ENCODE data around the gene LTF. TPM values are rescaled to one million over a fixed set of nuclear protein-coding genes. Genes with fewer than 3 reads are reported as not detected.
"Not testable (repeated sequence)": the region's sequence is repeated elsewhere in the genome, so short reads cannot be mapped to it uniquely, and the experiment has no call there.

The LTF gene
- total and polyA plus RNA-seq, 4 experiments from 2014 or later: not detected

DNA sequence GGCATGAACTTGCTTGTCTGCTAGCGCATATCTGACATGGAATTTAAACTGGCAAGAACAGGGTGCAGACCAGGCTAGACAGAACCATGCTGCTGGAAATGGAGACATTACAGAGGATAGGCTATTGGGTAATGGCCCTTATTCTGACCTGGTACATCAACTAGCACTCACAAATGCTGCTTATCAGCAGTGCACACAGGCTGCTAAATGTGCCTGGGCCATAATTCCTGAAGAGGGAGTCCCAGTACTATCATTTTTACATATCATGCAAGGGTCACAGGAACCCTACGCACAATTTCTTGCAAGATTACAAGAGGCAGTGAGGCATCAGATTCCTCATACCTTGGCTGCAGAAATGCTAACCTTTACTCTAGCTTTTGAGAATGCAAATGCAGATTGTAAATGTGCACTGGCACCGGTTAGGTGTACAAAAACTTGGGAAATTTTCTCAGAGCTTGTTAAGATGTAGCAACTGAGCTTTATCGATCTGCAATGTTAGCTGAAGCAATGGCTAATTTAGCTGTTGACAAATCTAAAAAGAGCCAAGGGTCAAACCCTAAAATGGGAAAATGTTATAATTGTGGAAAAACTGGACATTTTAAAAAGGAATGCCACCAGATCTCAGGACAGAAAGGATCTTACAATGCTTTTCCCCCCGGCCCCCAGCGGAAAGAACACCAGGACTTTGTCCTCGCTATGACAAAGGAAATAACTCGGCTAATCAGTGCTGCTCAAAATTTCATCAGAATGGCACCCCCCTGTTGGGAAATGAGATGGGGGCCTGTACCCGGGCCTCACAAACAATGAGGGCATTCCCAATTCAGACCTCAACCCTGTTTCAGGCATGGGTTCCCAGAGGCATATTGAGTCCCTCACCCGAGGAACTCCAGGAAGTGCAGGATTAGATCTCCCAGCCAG lies 36.5 kb downstream of the LTF start:
- Mint-ChIP-seq H3K4me1 (peaks cover 5 to 14% (median 6%) of the 10 kb centered on the region in 4 donors), H3K36me3 (peaks cover 0 to 2% of the 10 kb centered on the region in 2 donors), H3K27me3 (peaks cover 0 to 2% of the 10 kb centered on the region in 2 donors), H3K4me3 (no peak overlapping the region), H3K27ac (no peak overlapping the region), H3K9me3 (peaks cover 0 to 27% (median 13%) of the 10 kb centered on the region in 8 donors)
- H3K27me3 ChIP-seq (ENCODE audit: insufficient read depth, low read length): no peaks in the 10 kb centered on the region
- CTCF ChIA-PET (ENCODE audit: partially characterized antibody): no interaction called here
- no peaks in the 10 kb centered on the region for H3K9me3 ChIP-seq (ENCODE audit: control insufficient read depth in 1 of 2, low read length in 2 of 2)
- no peak for DNase-seq
- intact Hi-C loops (cut with micrococcal nuclease): no loop called here
- no peaks in the 10 kb centered on the region for H3K36me3 ChIP-seq (ENCODE audit: insufficient read depth, low read length)
- H3K4me1 ChIP-seq (ENCODE audit: insufficient read depth, low read length): peaks cover 4% of the 10 kb centered on the region
- H3K27ac ChIP-seq (ENCODE audit: low read depth, low read length): no peak overlapping the region
- POLR2A ChIA-PET (ENCODE audit: partially characterized antibody): no interaction called here
- no peak overlapping the region for H3K4me3 ChIP-seq (ENCODE audit: low read length in 2 of 2)

GRCh38 chr3:46427404-46427803 lies 37.3 kb downstream of the LTF start:
- H3K36me3 ChIP-seq (ENCODE audit: insufficient read depth, low read length); H3K4me1 ChIP-seq (ENCODE audit: insufficient read depth, low read length); H3K27ac ChIP-seq (ENCODE audit: low read depth, low read length); H3K27me3 ChIP-seq (ENCODE audit: insufficient read depth, low read length); H3K27ac Mint-ChIP-seq; intact Hi-C loops (cut with micrococcal nuclease); H3K9me3 ChIP-seq (ENCODE audit: control insufficient read depth in 1 of 2, low read length in 2 of 2); H3K27me3 Mint-ChIP-seq; H3K4me3 ChIP-seq (ENCODE audit: low read length in 2 of 2); CTCF ChIA-PET (ENCODE audit: partially characterized antibody); H3K4me3 Mint-ChIP-seq; DNase-seq; H3K36me3 Mint-ChIP-seq; POLR2A ChIA-PET (ENCODE audit: partially characterized antibody): not testable (repeated sequence)
- Mint-ChIP-seq H3K4me1 (peaks cover 5 to 14% (median 6%) of the 10 kb centered on the region in 4 donors), H3K9me3 (peaks cover 0 to 20% (median 9%) of the 10 kb centered on the region in 8 donors)

DNA sequence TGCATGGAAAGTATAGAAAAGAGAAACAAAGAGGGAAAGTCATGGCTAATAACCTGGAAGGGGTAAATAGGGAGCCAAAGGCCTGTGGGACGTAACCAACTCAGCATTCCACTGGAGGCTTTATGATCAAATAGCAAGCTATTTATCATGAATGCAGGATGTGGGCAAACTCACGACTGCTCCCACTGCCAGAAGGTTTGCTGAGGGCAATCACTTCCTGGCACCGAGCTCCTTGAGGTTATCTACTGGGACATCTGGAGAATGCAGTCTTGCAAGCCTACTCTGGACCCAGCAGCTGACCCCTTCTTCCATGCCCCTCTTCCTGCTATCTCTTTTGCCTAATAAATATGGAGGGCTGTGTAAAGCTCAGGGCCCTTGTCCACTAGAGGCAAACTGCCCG lies 38.2 kb downstream of the LTF start:
- H3K27me3 ChIP-seq (ENCODE audit: insufficient read depth, low read length); intact Hi-C loops (cut with micrococcal nuclease); H3K4me3 ChIP-seq (ENCODE audit: low read length in 2 of 2); H3K9me3 ChIP-seq (ENCODE audit: control insufficient read depth in 1 of 2, low read length in 2 of 2); H3K27ac ChIP-seq (ENCODE audit: low read depth, low read length); H3K4me3 Mint-ChIP-seq; H3K36me3 Mint-ChIP-seq; H3K27me3 Mint-ChIP-seq; H3K4me1 ChIP-seq (ENCODE audit: insufficient read depth, low read length); DNase-seq; H3K36me3 ChIP-seq (ENCODE audit: insufficient read depth, low read length); POLR2A ChIA-PET (ENCODE audit: partially characterized antibody): not testable (repeated sequence)
- Mint-ChIP-seq H3K27ac (peak overlapping the region in 1 of 7 donors; percentile 31), H3K4me1 (peaks cover 5 to 14% (median 6%) of the 10 kb centered on the region in 4 donors), H3K9me3 (peaks cover 0 to 11% (median 4%) of the 10 kb centered on the region in 8 donors)
- CTCF ChIA-PET (ENCODE audit: partially characterized antibody): interaction anchor here (1.5 kb wide), 1 partner anchor 12 kb away, joined by 3 read pairs; no protein-coding TSS in a partner anchor

DNA sequence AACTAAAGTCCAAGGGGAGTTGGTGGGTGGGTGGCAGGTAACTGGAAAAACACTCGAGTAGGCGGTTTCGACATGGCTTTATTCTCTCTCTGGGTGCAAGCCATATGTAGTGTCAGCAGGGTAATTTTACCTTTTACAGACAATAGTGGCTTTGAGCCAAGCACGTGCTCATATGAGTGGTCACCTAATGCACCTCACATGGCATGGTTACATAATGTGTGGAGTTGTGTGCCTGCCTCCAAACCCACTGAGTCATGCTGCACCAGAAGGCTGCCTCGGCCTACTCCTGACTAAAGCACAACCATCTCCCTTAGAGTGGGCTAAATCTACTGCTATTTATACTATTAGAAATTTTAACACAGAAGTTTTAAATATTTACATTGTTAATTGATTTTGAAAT lies 41.1 kb downstream of the LTF start:
- ChIA-PET POLR2A (ENCODE audit: partially characterized antibody) (no interaction called here), CTCF (ENCODE audit: partially characterized antibody) (interaction anchor here (0.8 to 1.8 kb wide), 2 partner anchors 27 to 119 kb away, joined by 3 to 6 read pairs; no protein-coding TSS in a partner anchor)
- Mint-ChIP-seq H3K27ac (no peak overlapping the region), H3K4me3 (no peak overlapping the region), H3K36me3 (no peaks in the 10 kb centered on the region), H3K27me3 (no peaks in the 10 kb centered on the region), H3K4me1 (peaks cover 5 to 14% (median 6%) of the 10 kb centered on the region in 4 donors), H3K9me3 (no peaks in the 10 kb centered on the region)
- no peaks in the 10 kb centered on the region for H3K4me1 ChIP-seq (ENCODE audit: insufficient read depth, low read length)
- no peaks in the 10 kb centered on the region for H3K27me3 ChIP-seq (ENCODE audit: insufficient read depth, low read length)
- no peaks in the 10 kb centered on the region for H3K36me3 ChIP-seq (ENCODE audit: insufficient read depth, low read length)
- H3K27ac ChIP-seq (ENCODE audit: low read depth, low read length): no peak overlapping the region
- no peak overlapping the region for H3K4me3 ChIP-seq (ENCODE audit: low read length in 2 of 2)
- no peaks in the 10 kb centered on the region for H3K9me3 ChIP-seq (ENCODE audit: control insufficient read depth in 1 of 2, low read length in 2 of 2)
- DNase-seq: no peak
- intact Hi-C loops (cut with micrococcal nuclease): no loop called here

DNA sequence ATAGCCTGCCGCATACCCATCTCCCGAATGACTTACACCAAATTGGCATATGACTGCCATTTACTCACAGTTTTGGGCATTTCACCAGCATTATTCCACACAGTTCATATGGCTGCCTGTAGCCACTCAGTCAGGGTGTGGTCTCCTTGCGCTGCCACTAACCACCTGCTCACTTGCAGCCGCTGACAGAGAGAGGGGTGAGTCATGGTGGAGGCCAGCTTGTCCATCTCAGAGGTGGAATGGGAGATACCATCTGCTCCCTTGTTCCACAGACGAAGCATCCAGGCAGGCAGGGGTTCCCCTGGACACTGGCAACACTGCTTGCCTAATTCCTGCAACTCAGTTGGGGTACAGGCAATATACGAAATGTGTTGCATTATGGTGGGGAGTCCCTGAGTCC lies 42.1 kb downstream of the LTF start:
- Histone ChIP-seq H3K4me3 (ENCODE audit: low read length in 2 of 2) (no peak overlapping the region), H3K4me1 (ENCODE audit: insufficient read depth, low read length) (no peaks in the 10 kb centered on the region), H3K9me3 (ENCODE audit: control insufficient read depth in 1 of 2, low read length in 2 of 2) (no peaks in the 10 kb centered on the region), H3K36me3 (ENCODE audit: insufficient read depth, low read length) (no peaks in the 10 kb centered on the region), H3K27me3 (ENCODE audit: insufficient read depth, low read length) (no peaks in the 10 kb centered on the region), H3K27ac (ENCODE audit: low read depth, low read length) (no peak overlapping the region)
- Mint-ChIP-seq H3K4me3 (no peak overlapping the region), H3K27ac (no peak overlapping the region), H3K4me1 (peaks cover 5 to 14% (median 6%) of the 10 kb centered on the region in 4 donors), H3K27me3 (no peaks in the 10 kb centered on the region), H3K9me3 (no peaks in the 10 kb centered on the region), H3K36me3 (no peaks in the 10 kb centered on the region)
- intact Hi-C loops (cut with micrococcal nuclease): no loop called here
- ChIA-PET POLR2A (ENCODE audit: partially characterized antibody) (no interaction called here), CTCF (ENCODE audit: partially characterized antibody) (no interaction called here)
- DNase-seq: no peak

DNA sequence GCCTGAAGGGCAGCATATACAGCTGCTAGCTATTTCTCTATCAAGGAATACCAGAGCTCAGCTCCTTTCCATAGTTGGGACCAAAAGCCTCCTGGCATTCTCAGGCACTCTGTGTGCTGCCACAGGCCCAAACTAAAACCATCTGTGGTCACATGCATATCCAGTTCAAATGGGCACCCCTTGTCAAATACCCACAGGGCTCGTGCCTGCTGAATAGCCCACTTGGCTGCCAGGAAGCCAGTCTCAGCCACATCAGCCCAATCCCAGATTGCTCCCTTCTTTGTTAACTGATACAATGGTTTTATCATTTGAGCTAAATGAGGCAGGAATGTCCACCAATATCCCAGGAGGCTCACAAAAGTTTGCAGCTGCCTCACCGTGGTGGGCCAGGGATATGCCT lies 43.8 kb downstream of the LTF start:
- Mint-ChIP-seq H3K9me3 (no peaks in the 10 kb centered on the region), H3K36me3 (no peaks in the 10 kb centered on the region), H3K4me1 (peaks cover 0 to 2% (median 0%) of the 10 kb centered on the region in 4 donors), H3K4me3 (no peak overlapping the region), H3K27ac (no peak overlapping the region), H3K27me3 (no peaks in the 10 kb centered on the region)
- Histone ChIP-seq H3K4me1 (ENCODE audit: insufficient read depth, low read length) (no peaks in the 10 kb centered on the region), H3K4me3 (ENCODE audit: low read length in 2 of 2) (no peak overlapping the region), H3K36me3 (ENCODE audit: insufficient read depth, low read length) (no peaks in the 10 kb centered on the region), H3K27ac (ENCODE audit: low read depth, low read length) (no peak overlapping the region), H3K9me3 (ENCODE audit: control insufficient read depth in 1 of 2, low read length in 2 of 2) (no peaks in the 10 kb centered on the region), H3K27me3 (ENCODE audit: insufficient read depth, low read length) (no peaks in the 10 kb centered on the region)
- CTCF ChIA-PET (ENCODE audit: partially characterized antibody): no interaction called here
- DNase-seq: no peak
- POLR2A ChIA-PET (ENCODE audit: partially characterized antibody): no interaction called here
- intact Hi-C loops (cut with micrococcal nuclease): no loop called here

- Histone ChIP-seq H3K36me3 (ENCODE audit: insufficient read depth, low read length) (no peaks in the 10 kb centered on the region), H3K27ac (ENCODE audit: low read depth, low read length) (no peak overlapping the region), H3K9me3 (ENCODE audit: control insufficient read depth in 1 of 2, low read length in 2 of 2) (no peaks in the 10 kb centered on the region), H3K27me3 (ENCODE audit: insufficient read depth, low read length) (no peaks in the 10 kb centered on the region), H3K4me3 (ENCODE audit: low read length in 2 of 2) (no peak overlapping the region), H3K4me1 (ENCODE audit: insufficient read depth, low read length) (no peaks in the 10 kb centered on the region)
- DNase-seq: no peak
- ChIA-PET CTCF (ENCODE audit: partially characterized antibody) (no interaction called here), POLR2A (ENCODE audit: partially characterized antibody) (no interaction called here)
- no peak overlapping the region for H3K4me3 Mint-ChIP-seq
- H3K9me3 Mint-ChIP-seq: no peaks in the 10 kb centered on the region
- peaks cover 0 to 3% (median 0%) of the 10 kb centered on the region in 4 donors for H3K4me1 Mint-ChIP-seq
- no peaks in the 10 kb centered on the region for H3K27me3 Mint-ChIP-seq
- intact Hi-C loops (cut with micrococcal nuclease): no loop called here
- no peak overlapping the region for H3K27ac Mint-ChIP-seq
- no peaks in the 10 kb centered on the region for H3K36me3 Mint-ChIP-seq
Observed at GRCh38 chr3:46419816-46420215, 44.9 kb downstream of the LTF start.

Data from CD4-positive, alpha-beta memory T cell (primary cell).